Type B pancreatic cell (in vitro differentiated cells): ENCODE data around the gene PTGS1. TPM values are rescaled to one million over a fixed set of nuclear protein-coding genes. Genes with fewer than 3 reads are reported as not detected.

Experiments
- DNase-seq: peaks from one replicate; pipeline ENCODE4 v3.0.0; 2021; ENCODE audit warnings: mixed read lengths; ENCODE audit not compliant: unreplicated experiment; ENCODE audit errors: extremely low spot score
- H3K27ac Mint-ChIP-seq: 2 replicates; pipeline ENCODE4 v1.8.0; 2021; ENCODE audit warnings: mild to moderate bottlenecking, mixed read lengths
- H3K27me3 Mint-ChIP-seq: 2 replicates; pipeline ENCODE4 v1.8.0; 2021; ENCODE audit warnings: mixed read lengths
- H3K36me3 Mint-ChIP-seq: 2 replicates; pipeline ENCODE4 v1.8.0; 2021; ENCODE audit warnings: mixed read lengths
- H3K4me1 Mint-ChIP-seq: one replicate; pipeline ENCODE4 v1.8.0; 2021; ENCODE audit warnings: mixed read lengths; ENCODE audit not compliant: unreplicated experiment
- H3K4me3 Mint-ChIP-seq: 2 replicates; pipeline ENCODE4 v1.8.0; 2021; ENCODE audit warnings: mild to moderate bottlenecking, mixed read lengths
- H3K9me3 Mint-ChIP-seq: 2 replicates; pipeline ENCODE4 v1.8.0; 2021; ENCODE audit warnings: mixed read lengths
- total RNA-seq: library from RNA; stranded (reverse); gene quantifications from 2 replicates; pipeline ENCODE4 v1.2.1, GENCODE V29; 2021; ENCODE audit warnings: low replicate concordance
- TF ChIP-seq, protein P1 (sequence below): fragments of 200-600 bp; sonication (generic); conservative IDR thresholded peaks from 2 replicates; pipeline ENCODE4 v1.5.0; 2021; ENCODE audit warnings: antibody characterized with exemption, mild to moderate bottlenecking

PTGS1 gene
- total RNA-seq, 1 donor from 2014 or later: 1.7 TPM

DNA sequence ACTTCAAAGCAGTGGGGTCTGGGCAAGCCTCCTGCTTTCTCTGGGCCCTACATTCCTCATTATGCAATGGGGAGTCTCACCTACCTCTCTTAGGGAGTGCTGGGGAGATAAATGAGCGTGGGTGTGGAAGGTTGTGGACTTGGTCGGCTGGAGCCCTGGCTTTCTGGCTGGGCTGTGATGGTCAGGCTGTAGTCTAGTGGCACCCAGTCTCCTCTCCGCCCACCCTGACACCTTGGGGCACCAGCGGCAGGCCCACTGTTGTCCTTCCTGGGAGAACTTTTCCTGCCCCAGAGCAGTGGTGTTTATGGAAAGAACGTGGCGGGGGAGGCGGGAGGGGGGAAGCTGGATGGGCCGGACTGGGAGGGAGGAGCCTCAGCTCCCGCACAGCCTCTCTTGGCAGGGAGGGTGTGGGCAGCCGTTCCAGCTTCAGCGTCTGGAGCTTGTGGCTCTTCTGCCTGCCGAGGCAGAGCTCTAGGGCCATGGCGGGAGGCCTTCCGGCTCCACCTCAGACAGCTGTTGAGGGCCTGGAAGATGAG, 4.1 kb downstream of the PTGS1 start:
- Mint-ChIP-seq H3K36me3 (no peaks in the 10 kb centered on the region), H3K27ac (no peak overlapping the region), H3K4me3 (no peak overlapping the region), H3K9me3 (no peaks in the 10 kb centered on the region), H3K4me1 (peaks cover 11% of the 10 kb centered on the region), H3K27me3 (peaks cover 50% of the 10 kb centered on the region)
- TF ChIP-seq, protein P1, sequence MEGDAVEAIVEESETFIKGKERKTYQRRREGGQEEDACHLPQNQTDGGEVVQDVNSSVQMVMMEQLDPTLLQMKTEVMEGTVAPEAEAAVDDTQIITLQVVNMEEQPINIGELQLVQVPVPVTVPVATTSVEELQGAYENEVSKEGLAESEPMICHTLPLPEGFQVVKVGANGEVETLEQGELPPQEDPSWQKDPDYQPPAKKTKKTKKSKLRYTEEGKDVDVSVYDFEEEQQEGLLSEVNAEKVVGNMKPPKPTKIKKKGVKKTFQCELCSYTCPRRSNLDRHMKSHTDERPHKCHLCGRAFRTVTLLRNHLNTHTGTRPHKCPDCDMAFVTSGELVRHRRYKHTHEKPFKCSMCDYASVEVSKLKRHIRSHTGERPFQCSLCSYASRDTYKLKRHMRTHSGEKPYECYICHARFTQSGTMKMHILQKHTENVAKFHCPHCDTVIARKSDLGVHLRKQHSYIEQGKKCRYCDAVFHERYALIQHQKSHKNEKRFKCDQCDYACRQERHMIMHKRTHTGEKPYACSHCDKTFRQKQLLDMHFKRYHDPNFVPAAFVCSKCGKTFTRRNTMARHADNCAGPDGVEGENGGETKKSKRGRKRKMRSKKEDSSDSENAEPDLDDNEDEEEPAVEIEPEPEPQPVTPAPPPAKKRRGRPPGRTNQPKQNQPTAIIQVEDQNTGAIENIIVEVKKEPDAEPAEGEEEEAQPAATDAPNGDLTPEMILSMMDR: no peak
- no peak for DNase-seq

DNA sequence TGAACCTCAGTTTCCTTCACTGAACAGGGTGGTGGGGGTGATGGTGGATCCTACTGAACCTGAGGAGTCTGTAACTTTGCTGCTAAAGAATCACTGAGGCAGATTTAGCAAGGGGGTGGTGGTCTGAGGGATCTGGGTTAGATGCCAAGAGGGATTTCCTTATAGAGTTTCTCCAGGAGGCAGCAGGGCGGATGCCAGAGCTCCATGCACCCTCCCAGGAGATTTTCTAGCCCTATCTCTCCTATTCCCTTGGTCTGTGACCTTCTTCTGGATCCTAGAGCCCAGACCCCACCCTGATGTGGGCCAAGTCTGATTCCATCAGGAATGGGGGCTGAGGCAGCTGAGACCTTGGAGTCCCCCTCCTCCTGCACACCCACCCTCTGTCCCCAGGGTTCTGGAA, 6.0 kb downstream of the PTGS1 start:
- Mint-ChIP-seq H3K4me1 (peaks cover 11% of the 10 kb centered on the region), H3K4me3 (no peak overlapping the region), H3K27me3 (peaks cover 34% of the 10 kb centered on the region), H3K36me3 (no peaks in the 10 kb centered on the region), H3K9me3 (no peaks in the 10 kb centered on the region), H3K27ac (peak overlapping the region; percentile 61)
- TF ChIP-seq, protein P1: no peak
- no peak for DNase-seq

DNA sequence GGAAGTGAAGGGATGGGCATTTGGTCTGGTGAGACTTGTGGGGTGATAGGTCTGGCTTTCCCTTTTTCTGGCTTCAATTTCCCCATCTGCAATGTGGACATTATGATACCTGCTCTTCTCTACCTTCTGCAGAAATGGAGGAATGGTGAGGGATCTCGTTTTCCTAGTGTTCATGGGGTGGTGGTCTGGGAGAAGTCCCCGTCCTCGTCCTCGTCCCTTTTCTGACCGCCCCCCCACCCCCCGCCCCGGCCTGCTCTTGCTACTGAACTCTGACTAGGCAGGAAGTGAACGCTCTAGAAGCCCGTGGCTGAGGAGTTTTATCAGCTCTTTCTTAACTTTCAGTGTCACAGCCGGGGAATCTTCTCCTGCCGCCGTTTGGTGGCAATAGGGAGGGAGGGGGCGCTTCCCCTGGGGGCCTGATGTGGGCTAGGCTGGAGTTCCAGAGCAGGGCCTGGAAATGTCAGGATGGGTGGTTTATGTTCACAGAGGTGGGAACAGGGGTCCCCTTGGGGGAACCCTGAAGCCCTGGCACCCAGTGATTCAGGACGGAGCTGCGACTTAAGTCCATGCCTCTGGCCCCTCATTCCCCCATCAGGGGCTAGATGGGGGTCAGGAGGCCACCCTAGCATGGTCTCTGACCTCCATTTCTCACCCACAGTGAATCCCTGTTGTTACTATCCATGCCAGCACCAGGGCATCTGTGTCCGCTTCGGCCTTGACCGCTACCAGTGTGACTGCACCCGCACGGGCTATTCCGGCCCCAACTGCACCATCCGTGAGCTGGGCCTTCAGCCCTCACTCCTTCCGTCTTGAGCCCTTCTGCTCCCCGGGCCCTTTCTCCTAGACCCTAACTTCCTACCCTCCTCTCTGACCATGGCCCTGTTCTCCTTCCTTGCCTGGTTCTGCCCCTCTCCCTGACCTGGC, 6.7 kb downstream of the PTGS1 start:
- no peak for DNase-seq
- no peak overlapping the region for H3K4me3 Mint-ChIP-seq
- no peak overlapping the region for H3K27ac Mint-ChIP-seq

DNA sequence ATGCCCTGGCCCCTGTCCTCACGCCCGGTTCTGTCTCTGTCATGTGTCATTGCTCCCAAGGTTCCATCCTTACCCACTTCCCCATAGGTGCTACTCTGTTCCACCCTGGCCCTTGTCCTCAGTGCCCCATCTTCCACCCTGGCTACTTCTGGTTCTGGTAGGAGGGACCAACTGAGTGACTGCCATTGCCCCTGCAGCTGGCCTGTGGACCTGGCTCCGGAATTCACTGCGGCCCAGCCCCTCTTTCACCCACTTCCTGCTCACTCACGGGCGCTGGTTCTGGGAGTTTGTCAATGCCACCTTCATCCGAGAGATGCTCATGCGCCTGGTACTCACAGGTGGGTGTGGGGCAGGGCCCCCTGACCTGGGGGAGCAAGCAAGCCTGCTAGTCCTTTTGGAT, 7.4 kb downstream of the PTGS1 start:
- no peaks in the 10 kb centered on the region for H3K36me3 Mint-ChIP-seq
- DNase-seq: no peak
- no peaks in the 10 kb centered on the region for H3K9me3 Mint-ChIP-seq
- TF ChIP-seq, protein P1: no peak
- peaks cover 11% of the 10 kb centered on the region for H3K4me1 Mint-ChIP-seq
- no peak overlapping the region for H3K27ac Mint-ChIP-seq
- peaks cover 24% of the 10 kb centered on the region for H3K27me3 Mint-ChIP-seq
- H3K4me3 Mint-ChIP-seq: no peak overlapping the region

More for the DNA sequence above, 6.7 kb downstream of the PTGS1 start:
- no peaks in the 10 kb centered on the region for H3K36me3 Mint-ChIP-seq
- H3K4me1 Mint-ChIP-seq: peaks cover 11% of the 10 kb centered on the region
- TF ChIP-seq, protein P1: no peak
- no peaks in the 10 kb centered on the region for H3K9me3 Mint-ChIP-seq
- peaks cover 27% of the 10 kb centered on the region for H3K27me3 Mint-ChIP-seq

DNA sequence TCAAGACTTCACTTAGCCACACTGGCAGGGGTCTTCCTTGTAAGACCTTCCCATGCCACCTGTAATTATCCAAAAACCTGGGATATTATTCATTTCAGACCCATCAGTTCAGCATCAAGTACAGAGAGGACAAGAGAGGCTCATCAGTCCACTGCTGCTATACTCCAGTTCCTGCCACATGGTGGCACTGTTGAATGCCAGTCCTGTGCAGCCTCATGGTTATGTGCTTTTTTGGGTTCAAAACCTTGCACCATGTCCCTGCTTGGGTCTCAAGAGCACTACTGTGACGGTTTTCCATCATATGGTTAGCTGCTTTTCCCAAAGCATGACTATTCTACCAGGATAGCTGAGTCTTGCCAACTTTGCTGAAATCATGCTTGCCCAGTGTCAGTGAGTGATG, 8.5 kb downstream of the PTGS1 start:
- Mint-ChIP-seq H3K9me3 (no peaks in the 10 kb centered on the region), H3K36me3 (no peaks in the 10 kb centered on the region), H3K27me3 (peaks cover 17% of the 10 kb centered on the region), H3K27ac (no peak overlapping the region), H3K4me1 (peaks cover 11% of the 10 kb centered on the region), H3K4me3 (no peak overlapping the region)
- no peak for DNase-seq
- TF ChIP-seq, protein P1: peak; percentile 54
